Measurements from ENCODE around the gene LSG1.

DNA sequence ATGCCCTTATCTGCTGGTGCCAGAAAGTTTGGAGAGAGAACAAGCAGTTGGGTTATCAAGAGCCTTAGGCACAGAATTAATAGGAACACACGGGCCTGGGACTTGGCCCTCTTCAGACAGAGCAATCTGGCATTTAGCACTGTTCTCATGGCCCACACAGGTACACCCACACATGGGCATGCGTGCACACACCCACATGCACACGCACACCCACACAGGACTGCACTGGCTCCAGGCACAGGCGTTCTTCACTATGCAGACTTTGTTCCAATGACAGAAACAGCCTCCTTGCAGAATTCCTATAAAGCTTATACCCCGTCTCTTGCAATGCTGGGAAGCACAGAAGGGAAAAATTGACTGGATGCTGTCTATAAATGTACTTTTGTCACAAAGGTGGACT, 75.1 kb downstream of the LSG1 start:
- TF ChIP-seq CTCF (IDR thresholded peaks at IDR 0.05) (no peak), ZFX (IDR thresholded peaks at IDR 0.05; ENCODE audit: borderline replicate concordance) (no peak)

Data from 22Rv1 (cell line).